HepG2 (cell line): ENCODE measurements around the gene PARP15.

Experiments
- GABPA ChIP-seq, 2 experiments: IDR thresholded peaks; 2 replicates each; pipeline ENCODE4 v1.6.1; 2011 to 2016; ENCODE audit warnings: low read depth in 2 of 2, low read length in 1 of 2, missing biosample characterization in 1 of 2, missing genetic modification characterization in 1 of 2
- RXRA ChIP-seq: sonication (generic); formaldehyde crosslinking; IDR thresholded peaks from 2 replicates; pipeline ENCODE4 v1.5.1; 2020; ENCODE audit warnings: missing genetic modification reagents
- TCF7 ChIP-seq: sonication (generic); IDR thresholded peaks from 2 replicates; pipeline ENCODE4 v1.6.1; 2016; ENCODE audit warnings: antibody characterized with exemption, low read depth
- ZNF10 ChIP-seq: sonication (generic); formaldehyde crosslinking; IDR thresholded peaks from 2 replicates; pipeline ENCODE4 v1.4.0; 2020; ENCODE audit warnings: mild to moderate bottlenecking, low read depth, missing genetic modification reagents, borderline replicate concordance
- ZNF317 ChIP-seq: sonication (generic); formaldehyde crosslinking; IDR thresholded peaks from 2 replicates; pipeline ENCODE4 v1.5.0; 2020; ENCODE audit warnings: mild to moderate bottlenecking, missing genetic modification reagents
- TF ChIP-seq, protein P1 (sequence below): sonication (generic); formaldehyde crosslinking; IDR thresholded peaks from 2 replicates; pipeline ENCODE4 v1.4.0; 2020; ENCODE audit warnings: missing genetic modification reagents

DNA sequence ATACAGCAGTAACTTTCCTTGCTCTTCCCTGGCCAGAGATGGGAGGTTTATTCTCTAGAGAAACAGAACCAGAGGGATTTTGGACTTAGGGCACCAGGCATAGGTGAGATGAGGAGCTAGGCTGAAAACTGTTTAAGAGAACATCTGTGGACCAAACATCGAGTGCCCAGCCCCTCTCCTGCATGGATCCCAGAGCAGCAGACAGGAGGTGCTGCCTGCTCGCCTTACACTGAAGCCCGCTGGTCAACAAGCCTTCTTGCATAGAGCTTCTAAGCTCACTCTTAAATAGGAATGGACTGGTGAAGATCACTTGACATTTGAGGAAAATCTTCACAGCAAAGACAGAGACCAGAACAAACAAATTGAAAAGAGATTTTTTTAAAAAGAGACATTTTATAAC is 41.2 kb downstream of the PARP15 start:
- no peak for TF ChIP-seq ZNF10 (CRISPR knock-in tag)
- TF ChIP-seq, protein P1, sequence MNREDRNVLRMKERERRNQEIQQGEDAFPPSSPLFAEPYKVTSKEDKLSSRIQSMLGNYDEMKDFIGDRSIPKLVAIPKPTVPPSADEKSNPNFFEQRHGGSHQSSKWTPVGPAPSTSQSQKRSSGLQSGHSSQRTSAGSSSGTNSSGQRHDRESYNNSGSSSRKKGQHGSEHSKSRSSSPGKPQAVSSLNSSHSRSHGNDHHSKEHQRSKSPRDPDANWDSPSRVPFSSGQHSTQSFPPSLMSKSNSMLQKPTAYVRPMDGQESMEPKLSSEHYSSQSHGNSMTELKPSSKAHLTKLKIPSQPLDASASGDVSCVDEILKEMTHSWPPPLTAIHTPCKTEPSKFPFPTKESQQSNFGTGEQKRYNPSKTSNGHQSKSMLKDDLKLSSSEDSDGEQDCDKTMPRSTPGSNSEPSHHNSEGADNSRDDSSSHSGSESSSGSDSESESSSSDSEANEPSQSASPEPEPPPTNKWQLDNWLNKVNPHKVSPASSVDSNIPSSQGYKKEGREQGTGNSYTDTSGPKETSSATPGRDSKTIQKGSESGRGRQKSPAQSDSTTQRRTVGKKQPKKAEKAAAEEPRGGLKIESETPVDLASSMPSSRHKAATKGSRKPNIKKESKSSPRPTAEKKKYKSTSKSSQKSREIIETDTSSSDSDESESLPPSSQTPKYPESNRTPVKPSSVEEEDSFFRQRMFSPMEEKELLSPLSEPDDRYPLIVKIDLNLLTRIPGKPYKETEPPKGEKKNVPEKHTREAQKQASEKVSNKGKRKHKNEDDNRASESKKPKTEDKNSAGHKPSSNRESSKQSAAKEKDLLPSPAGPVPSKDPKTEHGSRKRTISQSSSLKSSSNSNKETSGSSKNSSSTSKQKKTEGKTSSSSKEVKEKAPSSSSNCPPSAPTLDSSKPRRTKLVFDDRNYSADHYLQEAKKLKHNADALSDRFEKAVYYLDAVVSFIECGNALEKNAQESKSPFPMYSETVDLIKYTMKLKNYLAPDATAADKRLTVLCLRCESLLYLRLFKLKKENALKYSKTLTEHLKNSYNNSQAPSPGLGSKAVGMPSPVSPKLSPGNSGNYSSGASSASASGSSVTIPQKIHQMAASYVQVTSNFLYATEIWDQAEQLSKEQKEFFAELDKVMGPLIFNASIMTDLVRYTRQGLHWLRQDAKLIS (CRISPR knock-in tag): no peak
- TF ChIP-seq RXRA: no peak
- no peak for TF ChIP-seq TCF7
- no peak for TF ChIP-seq GABPA (IDR thresholded peaks at IDR 0.05; ENCODE audit: low read depth, low read length)
- no peak for TF ChIP-seq GABPA (CRISPR knock-in tag; IDR thresholded peaks at IDR 0.05; ENCODE audit: low read depth)
- no peak for TF ChIP-seq ZNF317 (CRISPR knock-in tag)
